Midbrain (tissue), 1 donor: ENCODE measurements around the gene ANXA4.

Experiments
- DNase-seq: peaks from one replicate; lab custom pipeline; 2025; lab: John Stamatoyannopoulos, UW

The ANXA4 gene

DNA sequence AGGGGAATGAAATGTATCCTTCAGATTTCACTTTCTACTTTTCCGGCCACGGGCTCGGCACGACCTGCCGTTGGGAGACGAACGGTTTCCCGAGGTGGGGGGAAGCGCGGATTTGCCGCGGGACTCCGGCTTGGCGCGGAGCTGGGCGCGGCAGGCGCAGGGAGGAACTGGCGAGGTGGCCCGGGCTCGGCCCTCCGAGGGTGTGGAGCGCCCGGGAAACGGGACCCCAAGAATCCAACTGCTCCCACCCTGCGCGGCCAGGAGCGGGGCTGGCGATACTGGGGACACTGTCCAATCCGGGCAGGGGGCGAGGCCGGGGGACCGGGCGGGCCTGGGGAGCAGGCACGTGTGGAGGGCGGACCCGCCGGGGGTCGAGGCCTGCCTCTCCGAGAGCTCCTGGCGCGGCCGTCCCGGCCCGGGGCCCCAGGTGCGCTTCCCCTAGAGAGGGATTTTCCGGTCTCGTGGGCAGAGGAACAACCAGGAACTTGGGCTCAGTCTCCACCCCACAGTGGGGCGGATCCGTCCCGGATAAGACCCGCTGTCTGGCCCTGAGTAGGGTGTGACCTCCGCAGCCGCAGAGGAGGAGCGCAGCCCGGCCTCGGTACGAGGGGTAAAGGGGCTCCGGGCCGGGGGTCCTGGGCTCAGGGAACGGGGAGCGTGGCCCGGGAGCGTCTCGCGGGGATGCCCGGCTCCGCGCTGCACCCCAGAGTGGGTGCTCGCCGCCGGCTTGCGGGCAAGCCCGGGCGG lies at the start of gene ANXA4:
Gene ANXA4 (plus strand): TSS at position 560 of the 747 bp plus-strand sequence. CDS start 39,432 bp downstream, outside the sequence.
- no peak for DNase-seq

GRCh38 chr2:69692424-69692823 lies 49.5 kb upstream of the ANXA4 start:
- DNase-seq: no peak

GRCh38 chr2:69693059-69693774 lies 48.7 kb upstream of the ANXA4 start:
- no peak for DNase-seq

- DNase-seq: no peak
Observed at GRCh38 chr2:69693775-69694450, 48.0 kb upstream of the ANXA4 start.

DNA sequence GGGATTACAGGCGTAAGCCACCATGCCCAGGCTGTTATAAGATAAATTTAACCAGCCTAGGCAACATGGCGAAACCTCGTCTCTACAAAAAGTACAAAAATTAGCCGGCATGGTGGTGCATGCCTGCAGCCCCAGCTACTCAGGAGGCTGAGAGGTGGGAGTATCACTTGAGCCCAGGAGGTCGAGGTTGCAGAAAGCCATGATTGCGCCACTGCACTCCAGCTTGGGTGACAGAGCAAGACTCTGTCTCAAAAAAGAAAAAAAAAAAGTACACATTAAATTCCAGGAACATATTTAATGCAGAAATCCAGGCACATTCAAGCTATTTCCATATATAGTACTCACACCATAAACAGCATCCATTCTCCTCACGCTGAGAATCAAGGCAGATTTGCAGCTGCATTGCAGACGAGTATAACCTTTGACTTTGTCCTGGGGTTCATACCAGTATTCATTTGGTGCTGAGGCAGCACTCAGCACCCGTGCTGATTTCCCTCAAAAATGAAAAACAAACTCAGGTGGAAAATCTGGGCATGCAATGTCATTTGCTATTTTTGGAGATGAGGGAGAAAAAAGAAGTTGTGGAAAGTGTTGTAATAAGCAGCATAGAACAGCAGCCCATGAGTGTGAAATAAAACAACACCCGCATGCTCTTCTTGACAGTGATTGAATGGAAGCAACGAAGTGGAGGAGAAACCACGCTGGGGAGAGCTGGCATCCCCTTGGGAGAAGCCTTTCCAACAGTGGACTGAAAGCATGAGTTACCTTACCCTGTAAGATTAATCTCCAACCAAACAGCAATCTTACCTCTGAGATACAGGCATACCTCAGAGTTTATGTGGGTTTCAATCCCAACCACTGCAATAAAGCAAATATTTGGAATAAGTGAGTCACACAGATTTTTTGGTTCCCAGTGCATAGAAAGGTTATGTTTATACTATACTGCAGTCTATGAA lies 46.8 kb upstream of the ANXA4 start:
- DNase-seq: no peak

DNA sequence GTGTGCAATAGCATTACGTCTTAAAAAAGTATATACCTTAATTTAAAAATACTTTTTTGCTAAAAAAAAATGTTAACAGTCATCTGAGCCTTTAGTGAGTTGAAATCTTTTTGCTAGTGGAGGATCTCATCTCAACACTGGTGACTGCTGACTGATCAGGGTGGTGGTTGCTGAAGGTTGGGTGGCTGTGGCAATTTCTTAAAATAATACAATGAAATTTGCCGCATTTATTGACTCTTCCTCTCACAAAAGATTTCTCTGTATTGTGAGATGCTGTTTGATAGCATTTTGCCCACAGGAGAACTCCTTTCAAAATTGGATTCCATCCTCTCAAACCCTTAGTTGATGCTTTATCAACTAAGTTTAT lies 46.1 kb upstream of the ANXA4 start:
- no peak for DNase-seq

DNA sequence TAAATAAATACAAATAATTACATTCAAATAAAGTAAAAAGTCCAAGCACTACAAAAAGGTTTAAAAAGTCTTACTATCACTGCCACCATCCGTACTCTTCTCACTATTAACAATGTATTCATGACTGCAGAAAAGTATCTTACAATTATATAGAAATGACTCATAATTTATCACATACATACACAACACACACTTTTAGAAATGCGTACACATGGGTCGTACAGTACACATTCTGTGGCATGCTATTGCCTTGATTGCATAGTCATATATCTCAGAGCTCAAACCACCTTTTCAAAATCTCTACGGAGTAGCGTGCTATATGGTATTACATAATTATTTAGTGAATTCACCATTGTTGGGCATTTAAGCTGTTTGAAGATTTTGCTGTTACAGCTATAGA lies 41.6 kb upstream of the ANXA4 start:
- DNase-seq: no peak

DNA sequence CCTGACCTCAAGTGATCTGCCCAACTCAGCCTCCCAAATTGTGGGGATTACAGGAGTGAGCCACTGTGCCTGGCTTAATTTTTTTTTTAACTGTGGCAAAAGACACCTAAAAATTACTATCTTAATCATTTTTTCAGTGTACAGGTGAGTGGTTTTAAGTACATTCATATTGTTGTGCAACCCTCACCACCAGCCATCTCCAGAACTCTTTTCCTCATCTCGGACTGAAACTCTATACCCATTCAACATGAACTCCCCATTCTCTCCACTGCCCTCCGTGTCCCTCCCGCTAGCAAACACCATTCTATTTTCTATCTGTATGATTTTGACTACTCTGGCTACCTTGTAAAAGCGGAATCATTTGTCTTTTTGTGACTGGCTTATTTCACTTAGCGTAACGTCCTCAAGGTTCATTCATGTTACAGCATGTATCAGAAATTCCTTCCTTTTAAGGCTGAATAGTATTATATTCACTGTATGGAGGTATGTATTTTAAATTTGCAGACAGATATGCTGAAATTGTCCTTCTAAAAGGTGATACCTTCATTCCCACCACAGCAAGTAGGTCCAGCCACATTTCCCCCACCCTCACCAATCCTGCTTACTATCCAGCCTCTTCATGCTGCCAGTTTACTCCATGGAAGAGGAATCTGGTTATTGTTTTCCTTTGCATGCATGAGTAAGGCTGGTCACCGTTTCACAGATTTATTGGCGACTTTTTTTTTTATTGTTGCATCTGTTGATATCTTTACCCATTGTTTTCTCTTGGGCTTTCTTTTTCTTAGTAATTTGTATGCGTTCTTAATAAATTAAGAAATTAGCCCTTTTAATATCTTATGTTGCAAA lies 40.6 kb upstream of the ANXA4 start:
- no peak for DNase-seq

GRCh38 chr2:69703189-69703588 lies 38.7 kb upstream of the ANXA4 start:
- DNase-seq: no peak

GRCh38 chr2:69704446-69704845 lies 37.5 kb upstream of the ANXA4 start:
- no peak for DNase-seq

DNA sequence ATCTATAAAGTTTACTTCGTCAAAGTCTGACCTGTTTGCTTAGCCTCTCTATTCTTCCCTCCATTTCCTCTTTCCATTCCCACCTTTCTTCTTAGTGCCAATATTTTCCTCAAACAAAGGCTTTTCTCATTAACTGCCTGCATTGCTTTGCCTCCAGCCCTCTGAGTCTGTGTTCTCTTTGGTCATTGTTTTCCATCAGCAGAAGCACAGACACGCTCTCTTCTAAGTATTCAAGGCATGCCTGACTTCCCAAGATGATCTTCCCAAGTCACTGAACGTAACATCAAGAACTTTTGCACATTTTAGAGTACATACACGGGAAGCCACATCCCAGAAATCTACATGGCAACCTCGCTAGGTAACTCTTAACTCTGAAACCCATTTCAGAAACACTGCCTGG lies 32.6 kb upstream of the ANXA4 start:
- peak; percentile 7 for DNase-seq

GRCh38 chr2:69711971-69712370 lies 30.0 kb upstream of the ANXA4 start:
- no peak for DNase-seq

GRCh38 chr2:69714024-69714423 lies 27.9 kb upstream of the ANXA4 start:
- no peak for DNase-seq

DNA sequence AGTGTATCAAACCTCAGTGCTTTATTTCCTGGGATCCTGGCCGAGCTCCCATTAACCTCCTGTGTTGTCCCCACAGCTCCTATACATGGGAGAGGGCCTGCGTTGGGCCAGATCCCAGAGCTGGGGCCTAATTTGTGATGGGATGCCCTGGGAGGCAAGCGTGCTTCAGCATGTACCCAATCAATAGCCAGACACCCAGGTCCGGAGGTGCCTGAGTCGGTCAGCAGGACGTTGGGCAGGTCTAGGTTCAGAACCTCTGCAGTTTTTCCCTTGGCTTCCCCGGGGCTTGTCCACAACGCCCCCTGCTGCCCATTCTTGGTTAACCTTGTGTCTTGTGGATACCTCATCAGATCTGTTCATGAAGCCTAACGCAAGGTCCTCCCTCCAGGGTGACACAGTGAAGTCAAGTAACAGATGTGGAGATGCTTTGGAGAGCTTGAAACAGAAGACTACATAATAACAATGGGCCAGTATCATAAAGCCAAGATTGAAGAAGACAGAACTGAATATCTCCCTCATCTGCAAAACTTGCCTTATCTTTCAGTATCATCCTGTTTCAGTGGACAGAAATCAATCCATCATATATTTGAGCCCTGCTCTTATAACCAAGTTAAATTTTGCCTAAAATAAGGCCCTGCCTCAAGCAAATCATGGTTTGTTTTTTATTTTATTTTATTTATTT lies 27.3 kb upstream of the ANXA4 start:
- DNase-seq: peak; percentile 79

DNA sequence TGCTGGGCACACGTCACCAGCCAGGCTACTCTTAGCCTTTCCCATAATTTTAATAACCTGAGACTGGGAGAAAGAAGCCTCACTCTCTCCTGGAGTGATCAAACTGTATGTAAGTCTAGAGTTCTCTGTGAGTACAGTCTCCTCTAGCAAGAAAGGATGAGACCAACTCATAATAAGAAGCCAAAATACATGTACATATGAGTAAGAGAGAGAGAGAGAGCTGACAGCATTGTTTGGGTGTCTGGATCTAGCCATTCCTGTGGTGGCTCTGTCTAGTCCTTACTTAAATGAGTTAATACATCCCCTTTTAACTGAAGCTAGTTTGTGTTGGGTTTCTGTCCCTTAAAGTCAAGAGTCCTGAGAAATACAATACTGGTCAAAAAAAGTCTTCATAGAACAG lies 26.0 kb upstream of the ANXA4 start:
- no peak for DNase-seq

- no peak for DNase-seq
Observed at GRCh38 chr2:69716555-69717120, 25.3 kb upstream of the ANXA4 start.

DNA sequence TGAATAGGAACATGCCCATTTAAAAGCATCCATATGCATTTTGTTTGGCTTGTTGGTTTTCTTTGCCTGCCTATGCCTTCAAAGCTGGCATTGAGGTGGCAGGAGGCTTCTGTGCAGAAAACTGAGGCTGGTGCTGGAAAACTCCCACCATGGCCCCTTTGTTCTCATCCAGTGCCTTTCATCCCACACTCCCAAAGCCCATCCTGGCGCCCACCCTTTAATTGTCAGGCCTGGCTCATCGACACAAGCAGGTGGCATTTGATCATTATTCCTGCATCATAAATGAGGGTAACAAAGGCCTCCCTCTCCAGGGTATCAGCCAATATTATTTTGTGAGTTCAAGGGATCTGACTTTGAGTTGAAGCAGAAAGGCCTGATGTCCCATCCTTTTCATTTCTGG lies 24.7 kb upstream of the ANXA4 start:
- no peak for DNase-seq

DNA sequence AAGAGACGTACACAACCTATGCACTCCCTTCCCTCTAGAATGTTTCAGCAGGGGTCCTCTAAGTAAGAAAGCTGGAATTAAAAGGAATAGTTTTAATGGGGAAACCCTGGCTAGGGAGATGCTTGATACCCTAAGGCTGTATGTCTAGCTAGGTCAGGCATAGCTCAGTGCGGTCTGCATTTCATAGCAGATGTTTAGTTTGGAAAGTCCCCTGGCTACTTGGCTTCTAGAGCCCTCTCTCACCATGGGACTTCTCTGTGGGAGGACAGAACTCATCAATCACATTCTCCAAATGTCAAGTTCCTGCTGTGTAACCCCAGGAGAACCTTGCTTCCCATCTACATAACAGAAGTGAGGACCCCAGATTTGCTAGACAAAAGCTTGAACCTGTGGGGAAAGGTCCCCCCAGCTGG lies 24.1 kb upstream of the ANXA4 start:
- DNase-seq: no peak

GRCh38 chr2:69718338-69718965 lies 23.5 kb upstream of the ANXA4 start:
- DNase-seq: no peak

DNA sequence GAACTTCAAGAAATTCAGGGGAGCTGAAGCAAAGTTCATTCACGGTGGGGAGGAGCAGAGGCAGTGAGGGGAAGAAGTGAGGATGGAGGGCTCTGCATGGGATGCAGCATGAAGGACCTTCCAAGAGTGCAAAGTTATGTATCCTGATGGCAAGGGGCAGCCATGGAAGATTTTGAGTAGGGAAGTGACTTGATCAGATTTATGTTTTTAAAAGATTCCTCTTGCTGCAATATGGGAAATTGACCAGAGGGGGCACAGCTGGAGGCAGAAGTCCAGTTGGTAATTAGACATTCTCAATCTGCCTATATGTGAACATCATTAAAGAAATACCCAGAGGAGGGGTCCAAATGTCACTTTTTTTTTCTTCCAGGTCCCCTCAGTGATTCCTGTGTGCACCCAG lies 21.5 kb upstream of the ANXA4 start:
- DNase-seq: no peak
